Common myeloid progenitor, CD34-positive (primary cell): ENCODE measurements around the gene IFT122.

Experiments used
- CTCF ChIA-PET: fragments of 350-600 bp; sonication (Branson Sonifier 250); formaldehyde crosslinking; loops from one replicate; lab custom pipeline; 2021; ENCODE audit warnings: antibody characterized with exemption; lab: Charles Lee
- POLR2A ChIA-PET: fragments of 350-600 bp; sonication (Branson Sonifier 250); formaldehyde crosslinking; loops from one replicate; lab custom pipeline; 2021; ENCODE audit warnings: antibody characterized with exemption; lab: Charles Lee
- DNase-seq, 3 donors: peaks; one replicate each; pipeline versions ENCODE4 v3.0.0 to v3.0.0-alpha.2; 2013
- H3K27ac ChIP-seq, 2 experiments: 1 replicate in 1 of 2; 2 replicates in 1 of 2; pipeline ENCODE4 v1.7.0; 2013; ENCODE audit warnings: inconsistent platforms in 2 of 2, low read length in 2 of 2, mild to moderate bottlenecking in 2 of 2, low read depth in 1 of 2, moderate library complexity in 1 of 2; ENCODE audit not compliant: severe bottlenecking in 2 of 2, insufficient read depth in 1 of 2, poor library complexity in 1 of 2
- H3K27me3 ChIP-seq, 5 experiments: replicated peaks in 2 of 5; 1 replicate in 3 of 5; 2 replicates in 2 of 5; pipeline versions ENCODE4 v1.6.1 to v1.7.0; 2013; ENCODE audit warnings: low read length in 4 of 5, mild to moderate bottlenecking in 2 of 5, moderate library complexity in 2 of 5, inconsistent platforms in 1 of 5; ENCODE audit not compliant: insufficient read depth in 5 of 5, control insufficient read depth in 4 of 5
- H3K36me3 ChIP-seq, 4 experiments: 1 replicate in 2 of 4; 2 replicates in 2 of 4; pipeline versions ENCODE4 v1.6.1 to v1.7.0; 2013; ENCODE audit warnings: low read length in 3 of 4, control low read depth in 1 of 4, mild to moderate bottlenecking in 1 of 4; ENCODE audit not compliant: control insufficient read depth in 4 of 4, insufficient read depth in 4 of 4
- H3K4me1 ChIP-seq, 4 experiments: 1 replicate in 3 of 4; 2 replicates in 1 of 4; pipeline versions ENCODE4 v1.6.1 to v1.7.1; 2013; ENCODE audit warnings: low read length in 3 of 4, mild to moderate bottlenecking in 3 of 4, control low read depth in 1 of 4, inconsistent platforms in 1 of 4, moderate library complexity in 1 of 4; ENCODE audit not compliant: control insufficient read depth in 4 of 4, insufficient read depth in 4 of 4; ENCODE audit errors: control extremely low read depth in 1 of 4
- H3K4me3 ChIP-seq, 7 experiments: 1 replicate in 4 of 7; 2 replicates in 3 of 7; pipeline versions ENCODE4 v1.5.1 to v1.7.0; 2013; ENCODE audit warnings: mild to moderate bottlenecking in 7 of 7, low read length in 6 of 7, moderate library complexity in 6 of 7, inconsistent platforms in 2 of 7, low read depth in 2 of 7, control low read depth in 1 of 7; ENCODE audit not compliant: insufficient read depth in 4 of 7, control insufficient read depth in 1 of 7; ENCODE audit errors: extremely low read depth in 1 of 7
- H3K9me3 ChIP-seq, 5 experiments: 1 replicate in 4 of 5; 2 replicates in 1 of 5; pipeline versions ENCODE4 v1.6.1 to v1.7.1; 2013; ENCODE audit warnings: low read length in 4 of 5, mild to moderate bottlenecking in 2 of 5, inconsistent platforms in 1 of 5, low read depth in 1 of 5, moderate library complexity in 1 of 5; ENCODE audit not compliant: control insufficient read depth in 4 of 5, insufficient read depth in 2 of 5; ENCODE audit errors: control extremely low read depth in 1 of 5
- WGBS: methylation state at CpG from one replicate; pipeline ENCODE4 v1.1.5; 2013; ENCODE audit not compliant: insufficient coverage; 5-methylcytosine and 5-hydroxymethylcytosine counted together

The IFT122 gene

GRCh38 chr3:129453732-129454131 lies 13.7 kb downstream of the IFT122 start:
- Histone ChIP-seq H3K4me3 (no peak overlapping the region), H3K36me3 (peaks cover 19 to 49% (median 29%) of the 10 kb centered on the region in 4 experiments), H3K9me3 (no peaks in the 10 kb centered on the region), H3K4me1 (peaks cover 0 to 4% (median 4%) of the 10 kb centered on the region in 4 experiments), H3K27ac (no peak overlapping the region), H3K27me3 (no peaks in the 10 kb centered on the region)
- no peak for DNase-seq
- CTCF ChIA-PET = interaction anchor here (1.0 kb wide), 1 partner anchor 12 kb away, joined by 4 read pairs; no protein-coding TSS in a partner anchor
- POLR2A ChIA-PET = no interaction called here
- WGBS = no CpG with 5 or more reads among the region's 1 CpG

- Histone ChIP-seq H3K36me3 (peaks cover 17 to 48% (median 21%) of the 10 kb centered on the region in 4 experiments), H3K4me3 (no peak overlapping the region), H3K27ac (no peak overlapping the region), H3K4me1 (peaks cover 0 to 1% (median 0%) of the 10 kb centered on the region in 4 experiments), H3K27me3 (no peaks in the 10 kb centered on the region), H3K9me3 (no peaks in the 10 kb centered on the region)
- no CpG with 5 or more reads among the region's 3 CpGs for WGBS
- no peak for DNase-seq
- ChIA-PET POLR2A (interaction anchor here (1.3 kb wide), 1 partner anchor 19 kb away, joined by 4 read pairs; no protein-coding TSS in a partner anchor), CTCF (interaction anchor here (0.6 to 1.2 kb wide), 4 partner anchors 9 to 25 kb away, joined by 3 to 4 read pairs (median 3); no protein-coding TSS in a partner anchor)
These were observed 20.1 kb downstream of the IFT122 start for GRCh38 chr3:129460155-129460554.

GRCh38 chr3:129460572-129460971 lies 20.5 kb downstream of the IFT122 start:
- Histone ChIP-seq H3K27me3 (no peaks in the 10 kb centered on the region), H3K9me3 (no peaks in the 10 kb centered on the region), H3K4me3 (no peak overlapping the region), H3K36me3 (peaks cover 17 to 48% (median 21%) of the 10 kb centered on the region in 4 experiments), H3K4me1 (peaks cover 0 to 1% (median 0%) of the 10 kb centered on the region in 4 experiments), H3K27ac (no peak overlapping the region)
- ChIA-PET POLR2A (no interaction called here), CTCF (interaction anchor here (0.6 to 1.2 kb wide), 3 partner anchors 8 to 25 kb away, joined by 3 to 4 read pairs (median 3); no protein-coding TSS in a partner anchor)
- no peak for DNase-seq
- WGBS = 100% methylated on average over 2 of the region's 2 CpGs

GRCh38 chr3:129461022-129461421 lies 21.0 kb downstream of the IFT122 start:
- no CpG with 5 or more reads among the region's 1 CpG for WGBS
- Histone ChIP-seq H3K36me3 (peaks cover 16 to 45% (median 19%) of the 10 kb centered on the region in 4 experiments), H3K27ac (peak overlapping the region in 1 of 2 experiments; percentile 72), H3K9me3 (no peaks in the 10 kb centered on the region), H3K4me1 (peaks cover 0 to 1% (median 0%) of the 10 kb centered on the region in 4 experiments), H3K27me3 (no peaks in the 10 kb centered on the region), H3K4me3 (no peak overlapping the region)
- CTCF ChIA-PET = interaction anchor here (1.0 to 1.2 kb wide), 2 partner anchors 8 to 11 kb away, joined by 3 to 4 read pairs; no protein-coding TSS in a partner anchor
- POLR2A ChIA-PET = no interaction called here
- peak in 2 of 3 donors; percentile 23 to 31 for DNase-seq

GRCh38 chr3:129461461-129462146 lies 21.6 kb downstream of the IFT122 start:
- Histone ChIP-seq H3K4me3 (no peak overlapping the region), H3K27me3 (no peaks in the 10 kb centered on the region), H3K4me1 (peaks cover 0 to 1% (median 0%) of the 10 kb centered on the region in 4 experiments), H3K36me3 (peaks cover 15 to 43% (median 19%) of the 10 kb centered on the region in 4 experiments), H3K9me3 (no peaks in the 10 kb centered on the region), H3K27ac (peak overlapping the region in 1 of 2 experiments; percentile 72)
- ChIA-PET CTCF (no interaction called here), POLR2A (no interaction called here)
- DNase-seq = peak; percentile 50 to 77 (median 65)
- 98% methylated on average over 3 of the region's 6 CpGs for WGBS

- POLR2A ChIA-PET = no interaction called here
- H3K4me3 ChIP-seq = no peak overlapping the region
- H3K27ac ChIP-seq = peak overlapping the region in 1 of 2 experiments; percentile 72
- DNase-seq = no peak
- peaks cover 0 to 1% (median 0%) of the 10 kb centered on the region in 4 experiments for H3K4me1 ChIP-seq
- H3K27me3 ChIP-seq = no peaks in the 10 kb centered on the region
- 93% methylated on average over 3 of the region's 3 CpGs for WGBS
- CTCF ChIA-PET = no interaction called here
- H3K36me3 ChIP-seq = peaks cover 13 to 40% (median 18%) of the 10 kb centered on the region in 4 experiments
- no peaks in the 10 kb centered on the region for H3K9me3 ChIP-seq
These were observed 22.4 kb downstream of the IFT122 start for GRCh38 chr3:129462361-129462968.
